GM23338 (cell line): ENCODE results near the gene FGF11. TPM values are rescaled to one million over a fixed set of nuclear protein-coding genes. Genes with fewer than 3 reads are reported as not detected.

ENCODE experiments used
- ATAC-seq: fragments of 200-7000 bp; cut with Tn5 transposase; 3 replicates; pipeline ENCODE4 v1.9.1; 2020
- DNase-seq: peaks from one replicate; pipeline ENCODE4 v3.0.0-alpha.2; 2015; ENCODE audit warnings: low spot score
- H2AFZ ChIP-seq: fragments of 200-600 bp; sonication (generic); 2 replicates; pipeline ENCODE4 v1.8.0; 2016; ENCODE audit warnings: antibody characterized with exemption, mild to moderate bottlenecking, moderate library complexity
- H3F3A ChIP-seq: fragments of 200-600 bp; sonication (generic); replicated peaks from 2 replicates; pipeline ENCODE4 v1.8.0; 2017; ENCODE audit warnings: antibody characterized with exemption, mixed run types, low read depth
- H3K27ac ChIP-seq: fragments of 200-600 bp; sonication (generic); 2 replicates; pipeline ENCODE4 v1.6.1; 2016; ENCODE audit warnings: low read depth
- H3K27me3 ChIP-seq: fragments of 200-600 bp; sonication (generic); 2 replicates; pipeline ENCODE4 v1.8.0; 2016; ENCODE audit warnings: mild to moderate bottlenecking, mixed run types, moderate library complexity; ENCODE audit not compliant: insufficient read depth
- H3K36me3 ChIP-seq: fragments of 200-600 bp; sonication (generic); 2 replicates; pipeline ENCODE4 v1.8.0; 2016; ENCODE audit warnings: mild to moderate bottlenecking; ENCODE audit not compliant: insufficient read depth
- H3K4me1 ChIP-seq: fragments of 200-600 bp; sonication (generic); 2 replicates; pipeline ENCODE4 v1.8.0; 2016; ENCODE audit warnings: mild to moderate bottlenecking, moderate library complexity; ENCODE audit not compliant: insufficient read depth
- H3K4me2 ChIP-seq: fragments of 200-600 bp; sonication (generic); 2 replicates; pipeline ENCODE4 v1.7.1; 2017; ENCODE audit warnings: mixed run types
- H3K4me3 ChIP-seq: fragments of 200-600 bp; sonication (generic); 2 replicates; pipeline ENCODE4 v1.6.1; 2016; ENCODE audit warnings: mixed run types
- H3K79me2 ChIP-seq: fragments of 200-600 bp; sonication (generic); replicated peaks from 2 replicates; pipeline ENCODE4 v1.8.0; 2017; ENCODE audit warnings: mild to moderate bottlenecking; ENCODE audit not compliant: insufficient read depth
- H3K9me2 ChIP-seq: fragments of 200-600 bp; sonication (generic); 2 replicates; pipeline ENCODE4 v1.8.0; 2017; ENCODE audit not compliant: insufficient read depth
- H4K20me1 ChIP-seq: fragments of 200-600 bp; sonication (generic); replicated peaks from 2 replicates; pipeline ENCODE4 v1.8.0; 2017; ENCODE audit warnings: mild to moderate bottlenecking; ENCODE audit not compliant: insufficient read depth
- H3K27ac Mint-ChIP-seq: 2 replicates; pipeline ENCODE4 v1.8.0; 2020; ENCODE audit warnings: inconsistent platforms, mild to moderate bottlenecking, moderate library complexity, mixed read lengths
- H3K27me3 Mint-ChIP-seq: 3 replicates; pipeline ENCODE4 v1.8.0; 2022; ENCODE audit warnings: low read depth, mild to moderate bottlenecking, moderate library complexity, mixed read lengths, inconsistent platforms; ENCODE audit not compliant: insufficient read depth, poor library complexity
- H3K36me3 Mint-ChIP-seq: 3 replicates; pipeline ENCODE4 v1.8.0; 2021; ENCODE audit warnings: low read depth, mild to moderate bottlenecking, inconsistent platforms, moderate library complexity, mixed read lengths
- H3K4me1 Mint-ChIP-seq: 3 replicates; pipeline ENCODE4 v1.8.0; 2020; ENCODE audit warnings: mild to moderate bottlenecking, inconsistent platforms, mixed read lengths
- H3K4me3 Mint-ChIP-seq: 3 replicates; pipeline ENCODE4 v1.8.0; 2021; ENCODE audit warnings: moderate library complexity, mild to moderate bottlenecking, inconsistent platforms, mixed read lengths
- H3K9me3 Mint-ChIP-seq: 3 replicates; pipeline ENCODE4 v1.8.0; 2020; ENCODE audit warnings: moderate library complexity, mild to moderate bottlenecking, inconsistent platforms, mixed read lengths
- CREB1 ChIP-seq: fragments of 250-450 bp; sonication (Bioruptor Pico); IDR thresholded peaks from 2 replicates; pipeline ENCODE4 v1.5.0; 2020; ENCODE audit warnings: low read depth, mild to moderate bottlenecking, moderate library complexity
- EZH2 ChIP-seq: fragments of 200-600 bp; sonication (generic); IDR thresholded peaks from one replicate; pipeline ENCODE4 v1.8.0; 2017; ENCODE audit warnings: antibody characterized with exemption, mild to moderate bottlenecking, low read depth; ENCODE audit not compliant: unreplicated experiment
- EZH2phosphoT487 ChIP-seq: fragments of 200-600 bp; sonication (generic); IDR thresholded peaks from one replicate; pipeline ENCODE4 v1.8.1; 2018; ENCODE audit warnings: antibody characterized with exemption; ENCODE audit not compliant: unreplicated experiment
- JUNB ChIP-seq: IDR thresholded peaks from one replicate; pipeline ENCODE4 v1.6.1; 2016; ENCODE audit warnings: antibody characterized with exemption; ENCODE audit not compliant: unreplicated experiment
- ZNF114 ChIP-seq: fragments of 250-450 bp; sonication (Bioruptor Pico); IDR thresholded peaks from 2 replicates; pipeline ENCODE4 v1.5.0; 2020; ENCODE audit warnings: mild to moderate bottlenecking, moderate library complexity
- ZNF331 ChIP-seq: fragments of 250-450 bp; sonication (Bioruptor Pico); IDR thresholded peaks from 2 replicates; pipeline ENCODE4 v1.5.0; 2020; ENCODE audit warnings: low read depth, mild to moderate bottlenecking, moderate library complexity
- polyA plus RNA-seq: library from polyadenylated mRNA; unstranded; fragments of >200 nt; fragmentation: Nextera tagmentation; extraction: Ambion mirVana; gene quantifications from 2 replicates; pipeline ENCODE4 v1.2.1, GENCODE V29; 2016
- total RNA-seq: library from RNA; depleted of rRNA; stranded (reverse); fragments of >200 nt; shearing (Covaris generic); gene quantifications from 2 replicates; pipeline ENCODE4 v1.2.3, GENCODE V29; 2014
- TF ChIP-seq, protein P1 (sequence below): fragments of 250-450 bp; sonication (Bioruptor Pico); IDR thresholded peaks from 2 replicates; pipeline ENCODE4 v1.5.0; 2020; ENCODE audit warnings: mild to moderate bottlenecking, moderate library complexity
- TF ChIP-seq, protein P2 (sequence below): IDR thresholded peaks from 2 replicates; pipeline ENCODE4 v1.6.1; 2016; ENCODE audit warnings: antibody characterized with exemption
- TF ChIP-seq, protein P3 (sequence below), 2 experiments: fragments of 200-600 bp in 1 of 2; sonication (generic) in 1 of 2; conservative IDR thresholded peaks; 2 replicates each; pipeline versions ENCODE4 v1.5.1 to v1.6.1; 2016 to 2017; ENCODE audit warnings: antibody characterized with exemption in 2 of 2, low read depth in 2 of 2, mild to moderate bottlenecking in 2 of 2, moderate library complexity in 1 of 2

Gene FGF11
- total and polyA plus RNA-seq, 2 experiments from 2014 or later, result 11.1 to 16.6 TPM

DNA sequence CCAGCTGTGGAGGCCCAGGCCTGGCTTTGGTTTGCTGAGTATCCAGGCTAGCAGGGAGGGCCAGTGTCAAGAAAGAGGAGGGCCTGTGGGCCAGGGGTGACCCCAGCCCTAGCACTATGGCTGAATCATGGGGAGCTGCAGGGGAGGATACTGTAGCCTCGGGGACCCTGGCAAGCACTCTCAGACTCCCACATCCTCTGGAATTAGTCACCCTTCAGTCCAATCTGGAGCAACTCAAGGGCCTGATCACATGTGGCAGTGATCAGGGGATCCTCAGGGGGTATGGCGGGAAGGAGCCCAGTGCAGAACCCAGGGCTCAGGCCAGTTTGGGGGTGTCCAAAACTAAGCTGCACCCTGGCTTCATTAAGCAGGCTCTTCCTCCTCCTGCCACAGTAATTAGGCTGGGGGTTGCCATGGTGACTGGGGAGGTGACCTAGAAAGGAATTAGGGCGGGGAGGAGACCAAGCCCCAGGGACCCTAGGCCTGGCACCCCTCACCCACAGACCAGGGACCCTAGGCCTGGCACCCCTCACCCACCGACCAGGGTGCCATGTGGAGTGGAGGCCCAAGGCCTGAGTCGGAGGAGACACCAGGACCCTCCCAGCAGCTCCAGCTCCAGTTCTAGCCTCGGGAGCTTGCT lies 25.8 kb upstream of the FGF11 start:
- H3K27me3 Mint-ChIP-seq, result peaks cover 15% of the 10 kb centered on the region
- Histone ChIP-seq H3K4me3 (no peak overlapping the region), H3K9me2 (no peaks in the 10 kb centered on the region), H3K4me1 (0 out of 2 replicates have a peak, but pooled peaks cover 4% of the 10 kb centered on the region), H4K20me1 (no peaks in the 10 kb centered on the region; the same call in none of the 2 replicates), H2AFZ (no peak overlapping the region), H3K27me3 (no peaks in the 10 kb centered on the region), H3K79me2 (no peaks in the 10 kb centered on the region), H3K4me2 (no peak overlapping the region), H3K27ac (no peak overlapping the region), H3F3A (no peaks in the 10 kb centered on the region), H3K36me3 (no peaks in the 10 kb centered on the region; the same call in 1 of the 2 replicates)
- ATAC-seq, result no peak
- peaks cover 38% of the 10 kb centered on the region for H3K36me3 Mint-ChIP-seq
- H3K27ac Mint-ChIP-seq, result no peak overlapping the region
- H3K4me1 Mint-ChIP-seq, result peaks cover 24% of the 10 kb centered on the region
- no peak overlapping the region; the same call in 2 of the 3 replicates for H3K4me3 Mint-ChIP-seq
- no peak for DNase-seq
- TF ChIP-seq EZH2phosphoT487, result no peak
- no peak for TF ChIP-seq EZH2
- TF ChIP-seq, protein P1, sequence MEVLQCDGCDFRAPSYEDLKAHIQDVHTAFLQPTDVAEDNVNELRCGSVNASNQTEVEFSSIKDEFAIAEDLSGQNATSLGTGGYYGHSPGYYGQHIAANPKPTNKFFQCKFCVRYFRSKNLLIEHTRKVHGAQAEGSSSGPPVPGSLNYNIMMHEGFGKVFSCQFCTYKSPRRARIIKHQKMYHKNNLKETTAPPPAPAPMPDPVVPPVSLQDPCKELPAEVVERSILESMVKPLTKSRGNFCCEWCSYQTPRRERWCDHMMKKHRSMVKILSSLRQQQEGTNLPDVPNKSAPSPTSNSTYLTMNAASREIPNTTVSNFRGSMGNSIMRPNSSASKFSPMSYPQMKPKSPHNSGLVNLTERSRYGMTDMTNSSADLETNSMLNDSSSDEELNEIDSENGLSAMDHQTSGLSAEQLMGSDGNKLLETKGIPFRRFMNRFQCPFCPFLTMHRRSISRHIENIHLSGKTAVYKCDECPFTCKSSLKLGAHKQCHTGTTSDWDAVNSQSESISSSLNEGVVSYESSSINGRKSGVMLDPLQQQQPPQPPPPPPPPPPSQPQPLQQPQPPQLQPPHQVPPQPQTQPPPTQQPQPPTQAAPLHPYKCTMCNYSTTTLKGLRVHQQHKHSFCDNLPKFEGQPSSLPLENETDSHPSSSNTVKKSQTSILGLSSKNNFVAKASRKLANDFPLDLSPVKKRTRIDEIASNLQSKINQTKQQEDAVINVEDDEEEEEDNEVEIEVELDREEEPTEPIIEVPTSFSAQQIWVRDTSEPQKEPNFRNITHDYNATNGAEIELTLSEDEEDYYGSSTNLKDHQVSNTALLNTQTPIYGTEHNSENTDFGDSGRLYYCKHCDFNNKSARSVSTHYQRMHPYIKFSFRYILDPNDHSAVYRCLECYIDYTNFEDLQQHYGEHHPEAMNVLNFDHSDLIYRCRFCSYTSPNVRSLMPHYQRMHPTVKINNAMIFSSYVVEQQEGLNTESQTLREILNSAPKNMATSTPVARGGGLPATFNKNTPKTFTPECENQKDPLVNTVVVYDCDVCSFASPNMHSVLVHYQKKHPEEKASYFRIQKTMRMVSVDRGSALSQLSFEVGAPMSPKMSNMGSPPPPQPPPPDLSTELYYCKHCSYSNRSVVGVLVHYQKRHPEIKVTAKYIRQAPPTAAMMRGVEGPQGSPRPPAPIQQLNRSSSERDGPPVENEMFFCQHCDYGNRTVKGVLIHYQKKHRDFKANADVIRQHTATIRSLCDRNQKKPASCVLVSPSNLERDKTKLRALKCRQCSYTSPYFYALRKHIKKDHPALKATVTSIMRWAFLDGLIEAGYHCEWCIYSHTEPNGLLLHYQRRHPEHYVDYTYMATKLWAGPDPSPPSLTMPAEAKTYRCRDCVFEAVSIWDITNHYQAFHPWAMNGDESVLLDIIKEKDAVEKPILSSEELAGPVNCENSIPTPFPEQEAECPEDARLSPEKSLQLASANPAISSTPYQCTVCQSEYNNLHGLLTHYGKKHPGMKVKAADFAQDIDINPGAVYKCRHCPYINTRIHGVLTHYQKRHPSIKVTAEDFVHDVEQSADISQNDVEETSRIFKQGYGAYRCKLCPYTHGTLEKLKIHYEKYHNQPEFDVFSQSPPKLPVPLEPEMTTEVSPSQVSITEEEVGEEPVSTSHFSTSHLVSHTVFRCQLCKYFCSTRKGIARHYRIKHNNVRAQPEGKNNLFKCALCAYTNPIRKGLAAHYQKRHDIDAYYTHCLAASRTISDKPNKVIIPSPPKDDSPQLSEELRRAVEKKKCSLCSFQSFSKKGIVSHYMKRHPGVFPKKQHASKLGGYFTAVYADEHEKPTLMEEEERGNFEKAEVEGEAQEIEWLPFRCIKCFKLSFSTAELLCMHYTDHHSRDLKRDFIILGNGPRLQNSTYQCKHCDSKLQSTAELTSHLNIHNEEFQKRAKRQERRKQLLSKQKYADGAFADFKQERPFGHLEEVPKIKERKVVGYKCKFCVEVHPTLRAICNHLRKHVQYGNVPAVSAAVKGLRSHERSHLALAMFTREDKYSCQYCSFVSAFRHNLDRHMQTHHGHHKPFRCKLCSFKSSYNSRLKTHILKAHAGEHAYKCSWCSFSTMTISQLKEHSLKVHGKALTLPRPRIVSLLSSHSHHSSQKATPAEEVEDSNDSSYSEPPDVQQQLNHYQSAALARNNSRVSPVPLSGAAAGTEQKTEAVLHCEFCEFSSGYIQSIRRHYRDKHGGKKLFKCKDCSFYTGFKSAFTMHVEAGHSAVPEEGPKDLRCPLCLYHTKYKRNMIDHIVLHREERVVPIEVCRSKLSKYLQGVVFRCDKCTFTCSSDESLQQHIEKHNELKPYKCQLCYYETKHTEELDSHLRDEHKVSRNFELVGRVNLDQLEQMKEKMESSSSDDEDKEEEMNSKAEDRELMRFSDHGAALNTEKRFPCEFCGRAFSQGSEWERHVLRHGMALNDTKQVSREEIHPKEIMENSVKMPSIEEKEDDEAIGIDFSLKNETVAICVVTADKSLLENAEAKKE (CRISPR knock-in tag), result no peak
- TF ChIP-seq ZNF114 (CRISPR knock-in tag), result no peak
- TF ChIP-seq JUNB, result no peak
- TF ChIP-seq, protein P2, sequence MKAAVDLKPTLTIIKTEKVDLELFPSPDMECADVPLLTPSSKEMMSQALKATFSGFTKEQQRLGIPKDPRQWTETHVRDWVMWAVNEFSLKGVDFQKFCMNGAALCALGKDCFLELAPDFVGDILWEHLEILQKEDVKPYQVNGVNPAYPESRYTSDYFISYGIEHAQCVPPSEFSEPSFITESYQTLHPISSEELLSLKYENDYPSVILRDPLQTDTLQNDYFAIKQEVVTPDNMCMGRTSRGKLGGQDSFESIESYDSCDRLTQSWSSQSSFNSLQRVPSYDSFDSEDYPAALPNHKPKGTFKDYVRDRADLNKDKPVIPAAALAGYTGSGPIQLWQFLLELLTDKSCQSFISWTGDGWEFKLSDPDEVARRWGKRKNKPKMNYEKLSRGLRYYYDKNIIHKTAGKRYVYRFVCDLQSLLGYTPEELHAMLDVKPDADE, result no peak
- TF ChIP-seq ZNF331 (CRISPR knock-in tag), result no peak
- TF ChIP-seq, protein P3, sequence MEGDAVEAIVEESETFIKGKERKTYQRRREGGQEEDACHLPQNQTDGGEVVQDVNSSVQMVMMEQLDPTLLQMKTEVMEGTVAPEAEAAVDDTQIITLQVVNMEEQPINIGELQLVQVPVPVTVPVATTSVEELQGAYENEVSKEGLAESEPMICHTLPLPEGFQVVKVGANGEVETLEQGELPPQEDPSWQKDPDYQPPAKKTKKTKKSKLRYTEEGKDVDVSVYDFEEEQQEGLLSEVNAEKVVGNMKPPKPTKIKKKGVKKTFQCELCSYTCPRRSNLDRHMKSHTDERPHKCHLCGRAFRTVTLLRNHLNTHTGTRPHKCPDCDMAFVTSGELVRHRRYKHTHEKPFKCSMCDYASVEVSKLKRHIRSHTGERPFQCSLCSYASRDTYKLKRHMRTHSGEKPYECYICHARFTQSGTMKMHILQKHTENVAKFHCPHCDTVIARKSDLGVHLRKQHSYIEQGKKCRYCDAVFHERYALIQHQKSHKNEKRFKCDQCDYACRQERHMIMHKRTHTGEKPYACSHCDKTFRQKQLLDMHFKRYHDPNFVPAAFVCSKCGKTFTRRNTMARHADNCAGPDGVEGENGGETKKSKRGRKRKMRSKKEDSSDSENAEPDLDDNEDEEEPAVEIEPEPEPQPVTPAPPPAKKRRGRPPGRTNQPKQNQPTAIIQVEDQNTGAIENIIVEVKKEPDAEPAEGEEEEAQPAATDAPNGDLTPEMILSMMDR (conservative IDR thresholded peaks at IDR 0.05; ENCODE audit: low read depth in 2 of 2), result no peak
- no peak for TF ChIP-seq CREB1 (CRISPR knock-in tag)
- no peaks in the 10 kb centered on the region for H3K9me3 Mint-ChIP-seq
